ENCODE data around the gene VWCE.
"Not testable (repeated sequence)": the region's sequence is repeated elsewhere in the genome, so short reads cannot be mapped to it uniquely, and the experiment has no call there.

DNA sequence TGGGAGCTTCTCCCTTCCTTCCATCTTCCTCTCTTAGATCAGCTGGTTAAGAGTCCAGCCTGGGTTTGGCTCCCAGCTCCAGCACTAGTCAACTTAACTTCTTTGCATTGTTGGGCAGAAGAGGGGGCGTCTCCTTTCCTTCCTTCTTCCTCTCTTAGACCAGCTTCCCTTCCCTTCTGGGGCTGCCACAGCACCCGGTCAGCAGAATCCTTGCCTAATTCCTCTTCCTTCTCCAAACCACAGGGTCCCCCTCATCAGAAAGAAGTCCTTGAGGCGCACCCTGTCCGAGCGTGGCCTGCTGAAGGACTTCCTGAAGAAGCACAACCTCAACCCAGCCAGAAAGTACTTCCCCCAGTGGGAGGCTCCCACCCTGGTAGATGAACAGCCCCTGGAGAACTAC, 53.6 kb downstream of the VWCE start:
- TF ChIP-seq, protein P1, sequence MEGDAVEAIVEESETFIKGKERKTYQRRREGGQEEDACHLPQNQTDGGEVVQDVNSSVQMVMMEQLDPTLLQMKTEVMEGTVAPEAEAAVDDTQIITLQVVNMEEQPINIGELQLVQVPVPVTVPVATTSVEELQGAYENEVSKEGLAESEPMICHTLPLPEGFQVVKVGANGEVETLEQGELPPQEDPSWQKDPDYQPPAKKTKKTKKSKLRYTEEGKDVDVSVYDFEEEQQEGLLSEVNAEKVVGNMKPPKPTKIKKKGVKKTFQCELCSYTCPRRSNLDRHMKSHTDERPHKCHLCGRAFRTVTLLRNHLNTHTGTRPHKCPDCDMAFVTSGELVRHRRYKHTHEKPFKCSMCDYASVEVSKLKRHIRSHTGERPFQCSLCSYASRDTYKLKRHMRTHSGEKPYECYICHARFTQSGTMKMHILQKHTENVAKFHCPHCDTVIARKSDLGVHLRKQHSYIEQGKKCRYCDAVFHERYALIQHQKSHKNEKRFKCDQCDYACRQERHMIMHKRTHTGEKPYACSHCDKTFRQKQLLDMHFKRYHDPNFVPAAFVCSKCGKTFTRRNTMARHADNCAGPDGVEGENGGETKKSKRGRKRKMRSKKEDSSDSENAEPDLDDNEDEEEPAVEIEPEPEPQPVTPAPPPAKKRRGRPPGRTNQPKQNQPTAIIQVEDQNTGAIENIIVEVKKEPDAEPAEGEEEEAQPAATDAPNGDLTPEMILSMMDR (IDR thresholded peaks at IDR 0.05; ENCODE audit: insufficient read depth, low read length) = not testable (repeated sequence)
- not testable (repeated sequence) for TF ChIP-seq GABPA (IDR thresholded peaks at IDR 0.05; ENCODE audit: low read depth); POLR2AphosphoS5 (IDR thresholded peaks at IDR 0.05; ENCODE audit: low read depth); REST (IDR thresholded peaks at IDR 0.05; ENCODE audit: insufficient replicate concordance, low read depth); SPI1 (IDR thresholded peaks at IDR 0.05; ENCODE audit: borderline replicate concordance, low read depth)

All from HL-60 (cell line).